GM12873 (cell line): ENCODE data around the gene DOCK10.

Source experiments
- CTCF ChIP-seq: IDR thresholded peaks from 2 replicates; pipeline ENCODE4 v1.5.1; 2012; ENCODE audit warnings: low read depth, mild to moderate bottlenecking, moderate library complexity, low read length, control low read depth; ENCODE audit not compliant: insufficient read depth; ENCODE audit errors: missing control alignments

DOCK10 gene

DNA sequence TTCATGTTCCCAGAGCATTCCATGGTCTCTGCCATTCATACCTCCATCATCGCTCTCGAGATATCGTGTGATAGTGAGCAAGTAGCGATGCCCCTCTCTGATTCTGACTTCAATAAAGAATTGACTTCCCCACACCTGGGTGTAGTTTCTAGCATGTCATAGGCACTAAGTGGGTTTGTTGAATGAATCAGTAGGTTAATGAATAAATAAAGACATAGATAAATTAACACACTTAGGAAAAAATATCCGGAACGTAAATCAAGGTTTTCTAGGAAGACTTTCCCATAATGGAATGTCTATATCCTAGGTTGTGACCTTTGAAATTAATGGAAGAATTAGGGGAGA is 159.1 kb downstream of the DOCK10 start:
- no peak for TF ChIP-seq CTCF

DNA sequence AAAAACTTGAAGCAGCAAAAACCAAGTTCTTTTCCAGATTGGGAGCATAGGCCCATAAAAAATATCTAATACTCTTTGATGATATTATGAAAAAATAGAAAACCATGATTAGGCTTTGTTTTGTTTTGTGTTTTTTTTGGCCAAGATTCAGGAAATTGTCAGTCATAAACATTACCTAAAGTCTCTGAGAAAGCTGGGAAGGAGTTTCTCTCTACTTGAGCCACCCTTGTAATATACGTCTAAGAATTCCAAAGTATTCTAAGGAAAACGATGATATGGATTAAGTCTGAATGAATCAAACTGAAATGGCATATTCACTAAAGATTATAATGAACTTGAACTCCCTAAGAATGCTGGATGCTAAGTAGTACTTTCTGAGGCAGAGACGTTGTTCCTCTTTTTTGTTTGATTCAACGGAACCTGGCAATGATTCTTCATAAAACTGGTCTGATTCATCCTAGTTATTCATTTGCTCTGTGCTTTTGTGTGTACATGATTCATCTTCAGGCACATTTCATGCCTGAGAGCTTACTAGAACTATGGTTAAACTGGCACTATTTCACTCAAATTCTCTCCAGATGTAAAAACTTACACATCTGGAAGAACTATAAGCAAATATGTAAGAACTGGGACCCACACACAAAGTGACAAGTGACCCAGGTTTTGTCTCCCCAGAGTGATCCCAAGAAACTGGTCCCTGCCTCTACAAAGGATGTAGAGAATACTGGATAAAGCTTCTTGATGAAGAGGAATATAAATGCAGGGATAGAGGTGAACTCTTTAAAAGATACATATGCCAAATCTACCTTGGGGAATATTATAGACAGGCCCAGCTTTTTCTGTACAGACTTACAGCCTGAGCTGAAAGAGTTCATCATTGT is 159.7 kb downstream of the DOCK10 start:
- TF ChIP-seq CTCF = no peak

DNA sequence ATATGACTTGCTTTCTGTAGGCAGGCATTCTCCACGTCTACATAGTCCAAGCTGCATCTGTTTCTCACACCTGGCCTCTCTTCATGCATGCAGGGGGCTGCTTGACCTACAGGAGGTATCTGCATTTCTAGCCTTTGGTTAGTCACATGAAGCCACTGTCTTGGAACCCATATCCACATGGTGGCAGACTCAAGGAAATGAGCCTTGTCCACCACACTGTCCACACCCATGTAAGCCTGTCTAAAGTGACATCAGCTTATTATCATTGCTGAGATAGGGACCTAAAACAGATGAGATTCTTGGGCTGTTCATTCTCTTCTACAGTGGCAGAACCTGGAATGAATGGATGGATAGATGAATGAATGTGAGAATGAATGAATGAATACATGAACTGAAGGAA is 160.4 kb downstream of the DOCK10 start:
- no peak for TF ChIP-seq CTCF

GRCh38 chr2:224876522-224876921 is 165.7 kb downstream of the DOCK10 start:
- TF ChIP-seq CTCF = no peak

- TF ChIP-seq CTCF = no peak
Observed at GRCh38 chr2:224875841-224876240, 166.4 kb downstream of the DOCK10 start.

DNA sequence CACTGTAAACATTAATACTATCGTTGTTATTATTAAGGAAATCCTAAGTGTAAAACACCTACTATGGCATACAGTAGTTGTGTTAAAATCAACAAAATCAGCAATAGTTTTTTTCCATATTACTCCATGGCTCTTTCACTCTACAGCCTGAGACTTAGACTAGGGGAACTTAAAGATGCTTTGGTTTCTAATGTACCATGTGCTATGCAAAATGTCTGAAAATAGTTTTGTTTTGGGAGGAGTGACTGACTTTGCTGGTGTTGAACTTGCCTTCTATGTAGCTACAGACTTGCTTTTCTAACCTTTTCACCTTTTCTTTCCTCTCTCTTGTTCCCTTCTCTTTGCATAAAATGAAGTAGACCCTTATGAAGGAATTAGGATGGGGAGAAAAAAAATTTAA is 167.1 kb downstream of the DOCK10 start:
- no peak for TF ChIP-seq CTCF

GRCh38 chr2:224871813-224872212 is 170.5 kb downstream of the DOCK10 start:
- TF ChIP-seq CTCF = no peak
